CD4-positive, alpha-beta memory T cell (primary cell): ENCODE results near the gene ATXN2. TPM values are rescaled to one million over a fixed set of nuclear protein-coding genes. Genes with fewer than 3 reads are reported as not detected.
"Not testable (repeated sequence)": the region's sequence is repeated elsewhere in the genome, so short reads cannot be mapped to it uniquely, and the experiment has no call there.

Experiments used
- CTCF ChIA-PET: fragments of 350-600 bp; sonication (Branson Sonifier 250); formaldehyde crosslinking; loops from one replicate; lab custom pipeline; 2021; ENCODE audit warnings: inconsistent platforms; ENCODE audit not compliant: partially characterized antibody; lab: Charles Lee
- POLR2A ChIA-PET: fragments of 350-600 bp; sonication (Branson Sonifier 250); formaldehyde crosslinking; loops from one replicate; lab custom pipeline; 2021; ENCODE audit not compliant: partially characterized antibody; lab: Charles Lee
- DNase-seq, 5 donors: peaks; one replicate each; pipeline versions ENCODE4 v3.0.0 to v3.0.0-alpha.2; 2020 to 2022; ENCODE audit warnings: mixed read lengths in 1 of 5
- H3K27ac ChIP-seq: one replicate; pipeline ENCODE4 v1.7.0; 2013; ENCODE audit warnings: low read depth, low read length
- H3K27me3 ChIP-seq: 2 replicates; pipeline ENCODE4 v1.7.0; 2013; ENCODE audit warnings: mild to moderate bottlenecking, low read length, moderate library complexity; ENCODE audit not compliant: insufficient read depth
- H3K36me3 ChIP-seq: 2 replicates; pipeline ENCODE4 v1.7.0; 2013; ENCODE audit warnings: mild to moderate bottlenecking, low read length, moderate library complexity; ENCODE audit not compliant: insufficient read depth
- H3K4me1 ChIP-seq: 2 replicates; pipeline ENCODE4 v1.7.0; 2013; ENCODE audit warnings: mild to moderate bottlenecking, low read length, moderate library complexity; ENCODE audit not compliant: insufficient read depth
- H3K4me3 ChIP-seq, 2 donors: one replicate each; pipeline ENCODE4 v1.7.0; 2013; ENCODE audit warnings: low read length in 2 of 2, mild to moderate bottlenecking in 1 of 2
- H3K9me3 ChIP-seq, 2 donors: one replicate each; pipeline ENCODE4 v1.7.0; 2013; ENCODE audit warnings: low read length in 2 of 2, control low read depth in 1 of 2; ENCODE audit not compliant: control insufficient read depth in 1 of 2
- H3K27ac Mint-ChIP-seq, 7 donors: one replicate each; pipeline ENCODE4 v1.8.0; 2020 to 2021; ENCODE audit warnings: mixed read lengths in 7 of 7, mild to moderate bottlenecking in 6 of 7, inconsistent platforms in 3 of 7, moderate library complexity in 3 of 7
- H3K27me3 Mint-ChIP-seq, 2 donors: one replicate each; pipeline ENCODE4 v1.8.0; 2020 to 2021; ENCODE audit warnings: mixed read lengths in 2 of 2
- H3K36me3 Mint-ChIP-seq, 2 donors: one replicate each; pipeline ENCODE4 v1.8.0; 2020 to 2021; ENCODE audit warnings: mixed read lengths in 2 of 2, inconsistent platforms in 1 of 2, mild to moderate bottlenecking in 1 of 2
- H3K4me1 Mint-ChIP-seq, 4 donors: one replicate each; pipeline ENCODE4 v1.8.0; 2020 to 2021; ENCODE audit warnings: mixed read lengths in 4 of 4, mild to moderate bottlenecking in 1 of 4
- H3K4me3 Mint-ChIP-seq, 8 donors: one replicate each; pipeline ENCODE4 v1.8.0; 2020 to 2021; ENCODE audit warnings: mixed read lengths in 8 of 8, mild to moderate bottlenecking in 7 of 8, moderate library complexity in 6 of 8, inconsistent platforms in 3 of 8
- H3K9me3 Mint-ChIP-seq, 8 donors: one replicate each; pipeline ENCODE4 v1.8.0; 2020 to 2021; ENCODE audit warnings: mixed read lengths in 8 of 8, mild to moderate bottlenecking in 5 of 8, inconsistent platforms in 3 of 8, moderate library complexity in 1 of 8
- intact Hi-C: fragments of 100-400 bp; cut with micrococcal nuclease; formaldehyde crosslinking; loops from one replicate; pipeline ENCODE4 v1.15.1; 2023
- polyA plus RNA-seq, 2 donors: library from polyadenylated mRNA; unstranded; fragments of 300-500 nt; fragmentation: Illumina TruSeq; gene quantifications; one replicate each; pipeline ENCODE4 v1.2.3, GENCODE V29; 2021
- total RNA-seq, 2 experiments: library from RNA; stranded (reverse); gene quantifications; one replicate each; pipeline ENCODE4 v1.2.3, GENCODE V29; 2021

The ATXN2 gene
- total and polyA plus RNA-seq, 4 experiments from 2014 or later, result 11.0 to 74.8 (median 53.0) TPM

GRCh38 chr12:111471236-111471635 is 127.9 kb downstream of the ATXN2 start:
- ChIA-PET POLR2A (interaction anchor here (1.2 kb wide), 1 partner anchor 20 kb away, joined by 3 read pairs; no protein-coding TSS in a partner anchor), CTCF (interaction anchor here (2.4 to 3.6 kb wide), 2 partner anchors 19 to 75 kb away, joined by 12 to 17 read pairs; no protein-coding TSS in a partner anchor)
- Histone ChIP-seq H3K27ac (no peak overlapping the region), H3K36me3 (peaks cover 10% of the 10 kb centered on the region), H3K9me3 (no peaks in the 10 kb centered on the region), H3K4me3 (no peak overlapping the region), H3K27me3 (no peaks in the 10 kb centered on the region), H3K4me1 (no peaks in the 10 kb centered on the region)
- peaks cover 21 to 47% of the 10 kb centered on the region in 2 donors for H3K36me3 Mint-ChIP-seq
- H3K9me3 Mint-ChIP-seq, result no peaks in the 10 kb centered on the region
- no peak overlapping the region for H3K4me3 Mint-ChIP-seq
- DNase-seq, result no peak
- H3K4me1 Mint-ChIP-seq, result peaks cover 0 to 8% (median 2%) of the 10 kb centered on the region in 4 donors
- H3K27ac Mint-ChIP-seq, result peak overlapping the region in 2 of 7 donors; percentile 24 to 32
- no peaks in the 10 kb centered on the region for H3K27me3 Mint-ChIP-seq
- intact Hi-C loops, result no loop called here

DNA sequence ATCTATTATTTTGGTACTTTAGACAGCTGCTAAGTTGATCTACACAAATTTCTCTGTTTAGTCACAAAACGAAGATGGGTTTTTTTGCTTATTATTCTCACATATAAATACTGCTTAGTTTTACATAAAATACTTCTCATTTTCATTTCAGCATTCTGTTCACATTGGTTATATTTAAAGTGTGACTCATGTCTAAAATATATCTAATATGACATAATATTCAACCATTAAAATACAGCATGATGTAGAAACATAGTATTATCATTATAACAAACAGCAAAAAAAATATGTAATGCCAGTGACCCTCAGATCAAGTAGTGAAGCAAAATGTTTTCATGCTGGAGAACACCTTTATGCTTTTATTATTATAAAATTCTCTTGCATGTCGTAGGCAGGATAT is 129.7 kb downstream of the ATXN2 start:
- Histone ChIP-seq H3K4me3 (no peak overlapping the region), H3K27me3 (no peaks in the 10 kb centered on the region), H3K27ac (no peak overlapping the region), H3K4me1 (no peaks in the 10 kb centered on the region), H3K36me3 (peaks cover 10% of the 10 kb centered on the region), H3K9me3 (no peaks in the 10 kb centered on the region)
- ChIA-PET POLR2A (no interaction called here), CTCF (no interaction called here)
- Mint-ChIP-seq H3K4me1 (peaks cover 0 to 8% (median 2%) of the 10 kb centered on the region in 4 donors), H3K4me3 (no peak overlapping the region), H3K36me3 (peaks cover 21 to 43% of the 10 kb centered on the region in 2 donors), H3K9me3 (no peaks in the 10 kb centered on the region), H3K27me3 (no peaks in the 10 kb centered on the region), H3K27ac (no peak overlapping the region)
- no peak for DNase-seq
- intact Hi-C loops, result no loop called here

DNA sequence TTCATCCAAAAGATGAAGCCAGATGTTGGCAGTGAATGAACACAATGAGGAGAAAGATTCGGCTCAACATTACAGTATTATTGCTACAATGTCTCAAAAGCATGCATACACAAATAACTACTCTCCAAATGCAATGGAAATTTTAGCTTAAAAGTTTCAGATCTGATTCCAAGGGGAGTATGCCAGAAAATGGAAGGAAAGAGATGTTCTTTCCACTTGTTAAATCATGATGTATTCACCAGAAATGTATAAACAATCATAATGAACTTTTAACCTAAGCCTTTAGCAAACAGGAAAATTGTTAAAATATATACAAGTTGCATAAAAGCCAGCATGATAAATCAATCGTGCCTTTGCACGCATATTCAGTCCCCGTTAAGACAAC is 131.3 kb downstream of the ATXN2 start:
- Histone ChIP-seq H3K27me3 (no peaks in the 10 kb centered on the region), H3K9me3 (no peaks in the 10 kb centered on the region), H3K4me1 (no peaks in the 10 kb centered on the region), H3K4me3 (no peak overlapping the region), H3K27ac (no peak overlapping the region), H3K36me3 (peaks cover 10% of the 10 kb centered on the region)
- Mint-ChIP-seq H3K4me3 (no peak overlapping the region), H3K27me3 (no peaks in the 10 kb centered on the region), H3K36me3 (peaks cover 14 to 34% of the 10 kb centered on the region in 2 donors), H3K4me1 (peaks cover 0 to 8% (median 2%) of the 10 kb centered on the region in 4 donors), H3K9me3 (no peaks in the 10 kb centered on the region), H3K27ac (peak overlapping the region in 2 of 7 donors; percentile 2 to 29)
- intact Hi-C loops, result no loop called here
- no peak for DNase-seq
- POLR2A ChIA-PET, result no interaction called here
- CTCF ChIA-PET, result interaction anchor here (0.7 to 1.2 kb wide), 3 partner anchors 16 to 572 kb away, joined by 3 to 6 read pairs (median 4); no protein-coding TSS in a partner anchor

GRCh38 chr12:111467092-111467856 is 131.8 kb downstream of the ATXN2 start:
- POLR2A ChIA-PET, result no interaction called here
- H3K4me3 ChIP-seq, result no peak overlapping the region
- Mint-ChIP-seq H3K27ac (peak overlapping the region in 2 of 7 donors; percentile 2 to 29), H3K4me1 (peaks cover 0 to 8% (median 2%) of the 10 kb centered on the region in 4 donors), H3K27me3 (no peaks in the 10 kb centered on the region), H3K9me3 (no peaks in the 10 kb centered on the region), H3K4me3 (no peak overlapping the region), H3K36me3 (peaks cover 14 to 35% of the 10 kb centered on the region in 2 donors)
- no peak for DNase-seq
- intact Hi-C loops, result no loop called here
- H3K9me3 ChIP-seq, result no peaks in the 10 kb centered on the region
- H3K36me3 ChIP-seq, result peaks cover 10% of the 10 kb centered on the region
- no peak overlapping the region for H3K27ac ChIP-seq
- CTCF ChIA-PET, result interaction anchor here (1.2 kb wide), 1 partner anchor 15 kb away, joined by 6 read pairs; no protein-coding TSS in a partner anchor
- no peaks in the 10 kb centered on the region for H3K4me1 ChIP-seq
- no peaks in the 10 kb centered on the region for H3K27me3 ChIP-seq

DNA sequence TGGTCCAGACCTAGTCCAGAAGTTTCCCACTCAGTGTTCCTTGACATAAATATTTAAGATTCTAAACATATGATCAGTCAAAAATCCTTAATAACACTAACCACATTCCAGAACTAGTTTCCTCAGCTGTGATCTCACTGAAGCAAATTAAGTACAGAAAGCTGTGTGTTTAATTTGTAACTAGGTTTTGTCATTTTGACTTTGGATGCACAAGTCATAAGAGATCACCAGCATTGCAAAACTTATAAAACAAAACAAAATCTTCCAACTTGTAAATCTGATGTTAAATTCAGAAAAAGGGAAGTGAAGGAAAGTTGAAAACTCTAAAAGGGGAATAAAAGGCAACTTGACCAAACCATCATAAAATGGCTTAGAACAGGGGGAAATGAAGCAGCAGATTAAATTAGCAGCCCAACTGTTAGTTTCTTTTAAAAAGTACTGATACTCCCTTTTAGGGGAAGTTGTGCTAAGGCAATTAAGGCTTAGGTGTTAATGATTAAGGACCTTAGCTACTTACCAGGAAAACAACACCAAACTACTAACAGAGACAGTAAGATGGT is 136.8 kb downstream of the ATXN2 start:
- POLR2A ChIA-PET, result no interaction called here
- H3K4me3 ChIP-seq, result no peak overlapping the region
- Mint-ChIP-seq H3K4me1 (peaks cover 0 to 1% (median under 1%) of the 10 kb centered on the region in 4 donors), H3K4me3 (no peak overlapping the region), H3K9me3 (no peaks in the 10 kb centered on the region), H3K27me3 (no peaks in the 10 kb centered on the region), H3K36me3 (peaks cover 0 to 11% of the 10 kb centered on the region in 2 donors), H3K27ac (peak overlapping the region in 2 of 7 donors; percentile 65 to 72)
- no peaks in the 10 kb centered on the region for H3K36me3 ChIP-seq
- no peaks in the 10 kb centered on the region for H3K4me1 ChIP-seq
- H3K27me3 ChIP-seq, result no peaks in the 10 kb centered on the region
- intact Hi-C loops, result no loop called here
- H3K9me3 ChIP-seq, result no peaks in the 10 kb centered on the region
- no peak overlapping the region for H3K27ac ChIP-seq
- DNase-seq, result no peak
- CTCF ChIA-PET, result interaction anchor here (0.6 to 22.4 kb wide), 4 partner anchors 11 to 130 kb away, joined by 3 to 1282 read pairs (median 17); partner anchors contain the start of gene SH2B3

DNA sequence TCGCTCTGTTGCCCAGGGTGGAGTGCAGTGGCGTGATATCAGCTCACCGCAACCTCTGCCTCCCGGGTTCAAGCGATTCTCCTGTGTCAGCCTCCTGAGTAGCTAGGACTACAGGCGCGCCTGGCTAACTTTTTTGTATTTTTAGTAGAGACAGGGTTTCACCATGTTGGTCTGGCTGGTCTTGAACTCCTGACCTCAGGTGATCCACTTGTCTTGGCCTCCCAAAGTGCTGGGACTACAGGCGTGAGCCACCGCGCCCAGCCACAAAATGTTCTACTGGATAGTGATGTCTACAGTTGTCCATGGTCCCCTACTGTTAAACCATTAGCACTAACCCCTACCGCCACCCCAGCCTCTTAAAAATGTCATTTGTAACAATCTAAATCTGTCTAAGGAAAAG is 139.0 kb downstream of the ATXN2 start:
- intact Hi-C loops, H3K9me3 ChIP-seq, H3K9me3 Mint-ChIP-seq, DNase-seq, H3K27ac ChIP-seq, H3K4me3 ChIP-seq, H3K4me3 Mint-ChIP-seq, H3K27me3 ChIP-seq, H3K4me1 ChIP-seq, H3K27me3 Mint-ChIP-seq: not testable (repeated sequence)
- H3K36me3 Mint-ChIP-seq, result peaks cover 9 to 23% of the 10 kb centered on the region in 2 donors
- peaks cover 12% of the 10 kb centered on the region for H3K36me3 ChIP-seq
- H3K4me1 Mint-ChIP-seq, result peaks cover 0 to 11% (median 3%) of the 10 kb centered on the region in 4 donors
- ChIA-PET POLR2A (interaction anchor here (1.6 kb wide), 1 partner anchor 25 kb away, joined by 4 read pairs; no protein-coding TSS in a partner anchor), CTCF (interaction anchor here (1.4 to 22.4 kb wide), 3 partner anchors 9 to 57 kb away, joined by 4 to 1282 read pairs (median 29); partner anchors contain the start of gene SH2B3)
- H3K27ac Mint-ChIP-seq, result peak overlapping the region in 2 of 7 donors; percentile 48 to 50
